Astrocyte (in vitro differentiated cells and primary cell): ENCODE measurements around the gene USP14. TPM values are rescaled to one million over a fixed set of nuclear protein-coding genes. Genes with fewer than 3 reads are reported as not detected.

Experiments
- DNase-seq: peaks from one replicate; pipeline ENCODE4 v3.0.0-alpha.2; 2010; ENCODE audit warnings: low read depth
- FAIRE-seq: peaks from 2 replicates; lab custom pipeline; 2011; peaks lifted over from hg19 to GRCh38; lab: Jason Lieb, UNC
- H2AFZ ChIP-seq: 2 replicates; pipeline ENCODE4 v1.6.0; 2012; ENCODE audit warnings: low read depth, low read length, inconsistent platforms
- H3K27ac ChIP-seq: 2 replicates; pipeline ENCODE4 v1.5.1; 2011; ENCODE audit warnings: low read depth, low read length, inconsistent platforms
- H3K27me3 ChIP-seq: 2 replicates; pipeline ENCODE4 v1.6.0; 2011; ENCODE audit warnings: low read length, inconsistent platforms; ENCODE audit not compliant: insufficient read depth
- H3K36me3 ChIP-seq: 2 replicates; pipeline ENCODE4 v1.5.1; 2011; ENCODE audit warnings: low read length, inconsistent platforms; ENCODE audit not compliant: insufficient read depth
- H3K4me1 ChIP-seq: 2 replicates; pipeline ENCODE4 v1.5.1; 2011; ENCODE audit warnings: low read length, inconsistent platforms; ENCODE audit not compliant: insufficient read depth
- H3K4me2 ChIP-seq: 2 replicates; pipeline ENCODE4 v1.6.0; 2012; ENCODE audit warnings: low read length, inconsistent platforms
- H3K4me3 ChIP-seq: 2 replicates; pipeline ENCODE4 v1.5.1; 2011; ENCODE audit warnings: low read depth, mild to moderate bottlenecking, low read length, inconsistent platforms; ENCODE audit not compliant: insufficient read depth
- H3K79me2 ChIP-seq: 2 replicates; pipeline ENCODE4 v1.6.0; 2012; ENCODE audit warnings: mild to moderate bottlenecking, low read length, inconsistent platforms; ENCODE audit not compliant: insufficient read depth
- H3K9ac ChIP-seq: 2 replicates; pipeline ENCODE4 v1.6.0; 2012; ENCODE audit warnings: mild to moderate bottlenecking, low read length, inconsistent platforms
- H3K9me3 ChIP-seq: 2 replicates; pipeline ENCODE4 v1.5.1; 2012; ENCODE audit warnings: low read depth, mild to moderate bottlenecking, low read length, inconsistent platforms; ENCODE audit not compliant: insufficient read depth
- H4K20me1 ChIP-seq: 2 replicates; pipeline ENCODE4 v1.6.0; 2012; ENCODE audit warnings: low read length, inconsistent platforms; ENCODE audit not compliant: insufficient read depth
- H3K27ac Mint-ChIP-seq: one replicate; pipeline ENCODE4 v1.8.0; 2021; ENCODE audit warnings: mild to moderate bottlenecking, mixed read lengths; ENCODE audit not compliant: unreplicated experiment
- H3K27me3 Mint-ChIP-seq: one replicate; pipeline ENCODE4 v1.8.0; 2021; ENCODE audit warnings: low read depth, mixed read lengths; ENCODE audit not compliant: unreplicated experiment
- H3K36me3 Mint-ChIP-seq: one replicate; pipeline ENCODE4 v1.8.0; 2021; ENCODE audit warnings: low read depth, mixed read lengths; ENCODE audit not compliant: unreplicated experiment
- H3K4me1 Mint-ChIP-seq: one replicate; pipeline ENCODE4 v1.8.0; 2021; ENCODE audit warnings: low read depth, mixed read lengths; ENCODE audit not compliant: unreplicated experiment
- H3K4me3 Mint-ChIP-seq: one replicate; pipeline ENCODE4 v1.8.0; 2021; ENCODE audit warnings: mild to moderate bottlenecking, moderate library complexity, mixed read lengths; ENCODE audit not compliant: unreplicated experiment
- H3K9me3 Mint-ChIP-seq: one replicate; pipeline ENCODE4 v1.8.0; 2021; ENCODE audit warnings: mild to moderate bottlenecking, mixed read lengths; ENCODE audit not compliant: unreplicated experiment
- EZH2 ChIP-seq: IDR thresholded peaks from 2 replicates; pipeline ENCODE4 v1.6.1; 2012; ENCODE audit warnings: mild to moderate bottlenecking, low read length, inconsistent platforms; ENCODE audit not compliant: insufficient read depth
- total RNA-seq: library from RNA; stranded (reverse); gene quantifications from 2 replicates; pipeline ENCODE4 v1.2.1, GENCODE V29; 2021
- TF ChIP-seq, protein P1 (sequence below): IDR thresholded peaks from 2 replicates; pipeline ENCODE4 v1.5.1; 2011; ENCODE audit warnings: low read depth, mild to moderate bottlenecking, inconsistent platforms, low read length, moderate library complexity; ENCODE audit not compliant: insufficient read depth

The USP14 gene
- total RNA-seq, 1 donor from 2014 or later: 102 TPM

DNA sequence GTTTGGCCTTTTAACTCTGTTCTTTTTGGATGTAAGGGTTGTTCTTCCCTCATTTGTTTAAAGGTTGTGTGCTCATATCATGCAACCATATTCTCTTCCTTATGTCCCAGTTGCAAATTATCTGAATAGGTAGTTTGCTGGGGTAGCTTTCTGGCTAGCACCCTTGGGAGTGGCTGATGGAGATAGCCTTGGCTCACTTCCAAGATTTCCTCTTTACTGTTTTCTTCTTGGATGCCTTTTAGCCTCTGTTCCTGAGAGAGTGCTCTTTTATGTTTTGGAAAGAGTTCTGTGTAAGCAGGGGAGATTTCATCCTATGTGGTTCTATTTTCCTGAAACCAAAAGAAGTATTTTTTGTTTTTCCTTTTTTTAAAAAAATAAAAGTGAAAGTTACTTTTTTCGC lies 25.4 kb downstream of the USP14 start:
- FAIRE-seq: no peak
- Histone ChIP-seq H3K4me1 (no peaks in the 10 kb centered on the region), H3K27ac (no peak overlapping the region), H3K4me2 (no peak overlapping the region), H3K9ac (no peak overlapping the region), H3K27me3 (no peaks in the 10 kb centered on the region), H2AFZ (no peak overlapping the region), H4K20me1 (peaks cover 21% of the 10 kb centered on the region), H3K36me3 (peaks cover 31% of the 10 kb centered on the region), H3K4me3 (no peak overlapping the region), H3K79me2 (peaks cover 73% of the 10 kb centered on the region), H3K9me3 (no peaks in the 10 kb centered on the region)
- Mint-ChIP-seq H3K27ac (no peak overlapping the region), H3K36me3 (peaks cover 2% of the 10 kb centered on the region), H3K4me3 (no peak overlapping the region), H3K27me3 (no peaks in the 10 kb centered on the region), H3K9me3 (no peaks in the 10 kb centered on the region), H3K4me1 (no peaks in the 10 kb centered on the region)
- no peak for DNase-seq
- no peak for TF ChIP-seq EZH2
- TF ChIP-seq, protein P1, sequence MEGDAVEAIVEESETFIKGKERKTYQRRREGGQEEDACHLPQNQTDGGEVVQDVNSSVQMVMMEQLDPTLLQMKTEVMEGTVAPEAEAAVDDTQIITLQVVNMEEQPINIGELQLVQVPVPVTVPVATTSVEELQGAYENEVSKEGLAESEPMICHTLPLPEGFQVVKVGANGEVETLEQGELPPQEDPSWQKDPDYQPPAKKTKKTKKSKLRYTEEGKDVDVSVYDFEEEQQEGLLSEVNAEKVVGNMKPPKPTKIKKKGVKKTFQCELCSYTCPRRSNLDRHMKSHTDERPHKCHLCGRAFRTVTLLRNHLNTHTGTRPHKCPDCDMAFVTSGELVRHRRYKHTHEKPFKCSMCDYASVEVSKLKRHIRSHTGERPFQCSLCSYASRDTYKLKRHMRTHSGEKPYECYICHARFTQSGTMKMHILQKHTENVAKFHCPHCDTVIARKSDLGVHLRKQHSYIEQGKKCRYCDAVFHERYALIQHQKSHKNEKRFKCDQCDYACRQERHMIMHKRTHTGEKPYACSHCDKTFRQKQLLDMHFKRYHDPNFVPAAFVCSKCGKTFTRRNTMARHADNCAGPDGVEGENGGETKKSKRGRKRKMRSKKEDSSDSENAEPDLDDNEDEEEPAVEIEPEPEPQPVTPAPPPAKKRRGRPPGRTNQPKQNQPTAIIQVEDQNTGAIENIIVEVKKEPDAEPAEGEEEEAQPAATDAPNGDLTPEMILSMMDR: no peak

DNA sequence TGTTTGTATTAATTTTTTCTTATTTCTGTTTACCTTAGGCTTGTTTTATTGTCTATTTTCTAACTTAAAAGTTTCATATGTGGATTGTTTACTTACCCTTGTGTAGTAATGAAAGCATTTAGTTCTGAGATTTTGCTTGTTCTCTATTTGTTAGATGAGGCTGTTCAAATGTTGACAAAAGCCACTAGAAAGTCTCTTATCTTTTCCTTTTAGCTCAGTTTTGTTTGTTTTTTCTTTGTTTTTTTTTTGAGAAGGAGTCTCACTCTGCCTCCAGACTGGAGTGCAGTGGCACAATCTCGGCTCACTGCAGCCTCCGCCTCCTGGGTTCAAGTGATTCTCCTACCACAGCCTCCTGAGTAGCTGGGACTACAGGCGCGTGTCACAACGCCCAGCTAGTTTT lies 30.9 kb downstream of the USP14 start:
- Histone ChIP-seq H3K79me2 (peaks cover 77% of the 10 kb centered on the region), H2AFZ (no peak overlapping the region), H4K20me1 (peaks cover 24% of the 10 kb centered on the region), H3K27ac (no peak overlapping the region), H3K4me3 (no peak overlapping the region), H3K36me3 (peaks cover 10% of the 10 kb centered on the region), H3K9me3 (no peaks in the 10 kb centered on the region), H3K4me2 (no peak overlapping the region), H3K9ac (no peak overlapping the region), H3K4me1 (no peaks in the 10 kb centered on the region), H3K27me3 (no peaks in the 10 kb centered on the region)
- no peaks in the 10 kb centered on the region for H3K9me3 Mint-ChIP-seq
- no peak for DNase-seq
- H3K36me3 Mint-ChIP-seq: peaks cover 2% of the 10 kb centered on the region
- H3K27ac Mint-ChIP-seq: no peak overlapping the region
- no peak for FAIRE-seq
- H3K27me3 Mint-ChIP-seq: no peaks in the 10 kb centered on the region
- TF ChIP-seq, protein P1: no peak
- no peak overlapping the region for H3K4me3 Mint-ChIP-seq
- peaks cover 1% of the 10 kb centered on the region for H3K4me1 Mint-ChIP-seq

DNA sequence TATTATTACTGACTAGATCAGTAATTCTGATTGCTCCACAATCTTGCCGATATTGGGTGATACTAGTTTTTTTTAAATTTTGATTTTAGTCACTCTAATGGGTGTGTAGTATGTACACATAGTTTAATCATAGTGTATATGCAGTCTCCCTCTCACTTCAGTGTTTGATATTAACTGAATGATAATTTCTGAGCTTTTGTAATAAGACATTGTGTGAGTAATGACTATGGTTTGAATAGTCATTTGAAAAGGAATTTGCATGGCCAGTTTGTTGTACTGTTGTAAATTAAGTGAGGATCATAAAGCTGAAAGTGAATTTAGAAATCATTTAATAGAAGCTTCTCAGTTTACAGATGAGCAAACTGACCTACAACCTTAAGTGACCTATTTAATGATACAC lies 33.4 kb downstream of the USP14 start:
- Histone ChIP-seq H3K9ac (no peak overlapping the region), H3K9me3 (no peaks in the 10 kb centered on the region), H3K4me3 (no peak overlapping the region), H3K36me3 (peaks cover 2% of the 10 kb centered on the region), H3K4me1 (no peaks in the 10 kb centered on the region), H2AFZ (no peak overlapping the region), H3K4me2 (no peak overlapping the region), H3K79me2 (peaks cover 54% of the 10 kb centered on the region), H3K27me3 (no peaks in the 10 kb centered on the region), H3K27ac (no peak overlapping the region), H4K20me1 (peaks cover 25% of the 10 kb centered on the region)
- Mint-ChIP-seq H3K9me3 (no peaks in the 10 kb centered on the region), H3K4me3 (no peak overlapping the region), H3K36me3 (peaks cover 10% of the 10 kb centered on the region), H3K27me3 (no peaks in the 10 kb centered on the region), H3K27ac (no peak overlapping the region), H3K4me1 (peaks cover 1% of the 10 kb centered on the region)
- no peak for TF ChIP-seq EZH2
- TF ChIP-seq, protein P1: no peak
- FAIRE-seq (peak; percentile 26), DNase-seq (no peak)
